Measurements from ENCODE around the gene TBL1X.

DNA sequence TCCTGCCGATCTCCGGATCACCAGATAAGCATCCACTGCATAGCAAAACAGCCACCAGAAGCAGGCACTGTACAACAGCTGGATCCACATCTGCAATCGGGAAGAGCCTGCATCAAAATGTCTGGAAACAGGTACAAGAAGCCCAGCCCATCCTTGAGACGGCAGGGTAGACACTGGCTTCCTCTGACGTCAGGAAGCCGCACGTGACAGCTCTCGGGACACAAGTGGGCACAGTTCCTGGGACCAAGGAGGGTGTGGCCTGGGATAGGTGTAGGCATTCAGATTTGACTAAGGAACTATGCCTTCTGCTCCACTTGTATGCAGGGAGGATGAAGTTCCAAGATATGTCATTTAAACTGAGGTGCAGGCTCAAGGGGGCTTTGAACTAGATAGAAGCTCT, 294.5 kb downstream of the TBL1X start:
- TF ChIP-seq, protein P1, sequence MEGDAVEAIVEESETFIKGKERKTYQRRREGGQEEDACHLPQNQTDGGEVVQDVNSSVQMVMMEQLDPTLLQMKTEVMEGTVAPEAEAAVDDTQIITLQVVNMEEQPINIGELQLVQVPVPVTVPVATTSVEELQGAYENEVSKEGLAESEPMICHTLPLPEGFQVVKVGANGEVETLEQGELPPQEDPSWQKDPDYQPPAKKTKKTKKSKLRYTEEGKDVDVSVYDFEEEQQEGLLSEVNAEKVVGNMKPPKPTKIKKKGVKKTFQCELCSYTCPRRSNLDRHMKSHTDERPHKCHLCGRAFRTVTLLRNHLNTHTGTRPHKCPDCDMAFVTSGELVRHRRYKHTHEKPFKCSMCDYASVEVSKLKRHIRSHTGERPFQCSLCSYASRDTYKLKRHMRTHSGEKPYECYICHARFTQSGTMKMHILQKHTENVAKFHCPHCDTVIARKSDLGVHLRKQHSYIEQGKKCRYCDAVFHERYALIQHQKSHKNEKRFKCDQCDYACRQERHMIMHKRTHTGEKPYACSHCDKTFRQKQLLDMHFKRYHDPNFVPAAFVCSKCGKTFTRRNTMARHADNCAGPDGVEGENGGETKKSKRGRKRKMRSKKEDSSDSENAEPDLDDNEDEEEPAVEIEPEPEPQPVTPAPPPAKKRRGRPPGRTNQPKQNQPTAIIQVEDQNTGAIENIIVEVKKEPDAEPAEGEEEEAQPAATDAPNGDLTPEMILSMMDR (IDR thresholded peaks at IDR 0.05; ENCODE audit: low read depth, low read length) = no peak
- TF ChIP-seq EZH2phosphoT487 (IDR thresholded peaks at IDR 0.05; ENCODE audit: low read depth) = no peak
